NCI-H146 treated with DMSO at 0.1 percent for 48 hours (cell line): ENCODE results near the gene KCNE4.

Experiments
- DNase-seq: peaks from one replicate; lab custom pipeline; 2025; ENCODE audit not compliant: unreplicated experiment; lab: John Stamatoyannopoulos, UW

The KCNE4 gene

DNA sequence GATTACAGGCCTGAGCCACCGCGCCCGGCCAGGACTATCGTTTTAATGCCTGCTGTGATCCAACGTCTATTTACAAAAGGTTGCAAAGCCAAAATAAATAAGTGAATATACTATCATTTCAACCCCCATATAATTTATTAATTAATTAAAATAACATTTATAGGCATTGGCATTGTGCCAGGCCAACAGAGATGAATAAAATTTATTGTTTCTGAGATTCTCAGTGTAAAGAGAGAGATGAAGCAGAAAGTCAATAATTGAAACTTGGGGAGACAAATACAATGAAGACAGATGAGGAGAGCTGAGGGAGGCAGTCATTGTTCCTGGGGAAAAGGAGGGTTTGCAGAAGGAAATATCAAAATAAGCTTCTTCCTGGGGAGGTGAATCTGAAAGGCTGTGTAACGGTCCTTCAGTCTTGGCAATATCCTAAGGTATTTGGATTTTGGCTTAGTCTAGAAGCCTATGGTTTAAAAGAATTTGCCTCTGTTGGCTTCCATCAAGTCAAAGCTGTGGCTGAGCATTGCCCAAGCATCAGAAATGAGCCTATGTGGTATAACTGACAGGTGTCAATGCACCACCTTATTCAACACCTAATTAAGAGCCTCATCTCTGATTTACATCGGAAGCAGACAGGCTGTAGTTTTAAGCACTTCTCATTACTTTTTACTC, 31.5 kb downstream of the KCNE4 start:
- no peak for DNase-seq

DNA sequence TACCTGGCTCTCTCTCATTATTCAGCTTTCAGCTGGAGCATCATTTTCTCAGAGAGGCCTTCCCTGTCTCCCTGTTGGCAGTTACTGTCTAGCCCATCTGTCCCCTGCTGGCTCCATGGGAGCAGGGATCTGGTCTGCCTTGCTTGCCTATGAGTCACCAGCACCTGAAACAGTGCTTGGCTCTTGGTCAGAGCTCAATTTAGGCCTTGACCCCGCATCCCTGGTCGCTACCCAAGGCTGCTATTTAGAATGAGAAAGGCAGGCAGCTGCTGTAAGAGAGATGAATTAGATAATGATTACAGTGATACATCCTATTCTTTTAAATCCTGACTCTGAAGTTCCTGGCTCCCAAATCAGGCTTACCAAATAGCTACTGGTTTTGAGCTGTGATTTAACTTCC, 32.9 kb downstream of the KCNE4 start:
- DNase-seq: peak; percentile 22

DNA sequence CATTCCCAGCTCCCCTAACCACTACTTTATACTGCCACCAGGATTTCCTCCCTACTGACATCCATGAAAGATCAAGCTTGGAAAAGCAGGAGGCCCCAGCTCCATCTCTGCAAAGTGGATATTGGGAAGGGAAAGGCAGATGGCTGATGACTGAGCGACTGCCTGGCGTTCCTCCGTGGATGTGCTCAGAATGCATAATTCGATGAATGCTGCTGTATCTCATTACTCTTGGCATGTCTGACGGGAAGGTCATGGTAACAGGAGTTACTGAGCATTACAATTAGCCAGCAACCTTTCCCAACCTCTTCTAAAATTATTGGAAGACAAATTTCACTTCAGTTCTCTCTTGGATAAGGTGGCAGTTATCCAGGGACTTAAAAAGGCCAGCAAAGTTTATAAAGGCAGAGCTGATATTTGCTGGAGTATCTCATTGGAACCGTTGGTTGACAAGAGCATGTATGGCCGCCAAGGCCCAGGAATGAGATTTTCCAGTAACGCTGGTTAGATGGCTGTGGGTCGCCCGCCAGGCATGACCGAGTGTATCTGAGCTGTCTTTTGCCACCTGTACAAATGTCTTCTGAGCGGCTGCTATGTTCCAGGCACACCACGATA, 34.5 kb downstream of the KCNE4 start:
- no peak for DNase-seq

DNA sequence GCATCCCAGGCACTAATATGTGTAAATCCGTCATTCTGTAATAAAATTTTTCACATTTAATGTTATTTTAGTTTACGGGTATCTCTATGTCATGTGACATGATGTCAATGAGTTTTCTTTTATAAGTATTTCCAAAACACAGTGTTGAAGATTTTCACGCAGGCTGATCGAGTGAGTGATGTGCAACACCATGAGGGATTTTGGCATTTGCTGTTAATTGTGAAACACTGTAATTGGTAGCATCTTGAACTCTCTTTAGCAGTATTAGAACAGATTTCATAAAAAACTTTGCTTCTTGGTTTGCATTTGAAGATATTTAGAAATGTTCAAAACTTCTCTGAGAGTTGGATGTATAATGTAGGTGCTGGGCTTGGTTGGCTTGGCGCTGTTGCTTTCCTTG, 35.5 kb downstream of the KCNE4 start:
- DNase-seq: no peak

DNA sequence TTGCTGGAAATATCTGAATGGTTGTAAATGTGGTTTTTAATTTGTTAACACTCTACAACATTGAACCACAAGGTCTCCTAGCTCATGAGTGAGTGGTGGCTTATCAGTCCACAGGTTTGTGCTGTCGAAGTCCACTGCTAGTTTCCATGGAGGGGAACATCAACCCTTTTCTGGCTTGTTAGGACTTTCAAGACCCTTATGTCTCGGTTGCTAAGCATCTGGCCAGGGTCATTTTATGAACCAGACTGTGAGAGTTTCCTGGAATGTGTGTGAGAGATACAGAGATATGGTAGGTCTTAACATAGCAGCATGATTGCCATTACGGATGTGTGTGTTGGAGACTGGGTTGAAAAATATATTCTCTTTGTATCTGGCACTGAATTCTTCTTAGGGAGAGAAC, 36.9 kb downstream of the KCNE4 start:
- DNase-seq: no peak

DNA sequence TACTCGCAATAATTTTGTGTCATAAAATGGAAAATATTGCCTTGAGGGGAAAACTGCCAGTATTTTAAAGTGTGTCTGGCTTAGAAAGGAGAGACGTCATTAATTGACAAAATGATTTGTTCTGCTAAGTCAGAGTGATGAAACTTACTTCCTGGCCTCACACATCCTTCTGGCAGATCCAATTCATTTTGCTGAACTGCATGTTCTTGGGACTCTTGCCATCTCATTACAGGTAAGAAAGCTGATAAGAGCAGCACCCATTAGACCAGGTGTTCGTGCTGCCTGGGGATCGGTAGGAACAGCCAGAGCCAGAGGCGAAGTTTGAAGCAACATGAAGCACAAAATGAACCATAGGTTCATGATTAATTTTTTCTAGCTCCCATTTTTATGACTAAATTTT, 38.0 kb downstream of the KCNE4 start:
- no peak for DNase-seq

DNA sequence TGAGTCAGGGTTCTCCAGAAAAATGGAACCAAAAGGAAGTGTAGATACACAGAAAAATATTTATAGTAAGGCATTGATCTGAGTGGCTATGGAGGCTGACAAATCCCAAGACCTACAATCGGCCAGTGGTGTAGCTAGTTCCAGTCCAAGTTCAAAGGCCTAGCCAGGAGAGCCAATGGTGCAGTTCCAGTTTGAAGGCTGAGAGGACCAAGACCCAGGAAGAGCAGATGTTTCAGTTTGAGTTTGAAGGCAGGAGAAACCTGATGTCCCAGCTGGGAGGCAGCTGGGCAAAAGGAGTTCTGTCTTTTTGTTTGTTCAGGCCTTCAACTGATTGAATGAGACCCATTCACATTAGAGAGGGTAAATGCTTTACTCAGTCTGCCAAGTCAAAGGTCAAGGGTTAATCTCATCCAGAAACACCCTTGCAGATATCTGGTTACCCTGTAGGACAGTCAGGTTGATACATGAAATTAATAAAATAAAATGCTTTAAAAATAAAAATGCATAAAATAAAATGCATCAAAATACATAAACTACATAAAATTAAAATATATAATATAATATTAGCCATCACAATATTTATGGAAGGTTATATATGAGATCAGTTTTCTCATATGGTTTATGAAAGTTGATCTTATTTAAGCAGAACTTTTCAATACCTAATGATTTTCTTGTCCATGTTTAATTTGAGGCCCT, 38.7 kb downstream of the KCNE4 start:
- DNase-seq: peak; percentile 33

DNA sequence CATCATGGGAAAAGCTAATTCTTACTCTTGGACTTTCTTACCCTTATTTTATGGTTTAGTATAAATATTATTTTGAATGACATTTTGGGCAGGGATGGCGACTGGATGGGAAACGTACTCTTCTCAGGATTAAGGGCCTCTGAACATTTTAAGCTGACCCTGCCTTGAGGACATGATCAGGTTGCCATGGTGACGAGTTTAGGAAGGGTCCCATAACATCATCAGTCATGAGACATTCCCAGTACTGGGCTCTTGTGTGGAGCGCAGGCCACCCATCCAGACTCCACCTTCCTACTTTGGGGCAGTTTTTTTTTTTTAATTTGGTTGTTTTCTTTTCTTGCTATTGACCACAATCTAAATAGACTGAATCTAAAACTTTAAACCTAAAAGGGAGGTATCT, 40.7 kb downstream of the KCNE4 start:
- DNase-seq: no peak

DNA sequence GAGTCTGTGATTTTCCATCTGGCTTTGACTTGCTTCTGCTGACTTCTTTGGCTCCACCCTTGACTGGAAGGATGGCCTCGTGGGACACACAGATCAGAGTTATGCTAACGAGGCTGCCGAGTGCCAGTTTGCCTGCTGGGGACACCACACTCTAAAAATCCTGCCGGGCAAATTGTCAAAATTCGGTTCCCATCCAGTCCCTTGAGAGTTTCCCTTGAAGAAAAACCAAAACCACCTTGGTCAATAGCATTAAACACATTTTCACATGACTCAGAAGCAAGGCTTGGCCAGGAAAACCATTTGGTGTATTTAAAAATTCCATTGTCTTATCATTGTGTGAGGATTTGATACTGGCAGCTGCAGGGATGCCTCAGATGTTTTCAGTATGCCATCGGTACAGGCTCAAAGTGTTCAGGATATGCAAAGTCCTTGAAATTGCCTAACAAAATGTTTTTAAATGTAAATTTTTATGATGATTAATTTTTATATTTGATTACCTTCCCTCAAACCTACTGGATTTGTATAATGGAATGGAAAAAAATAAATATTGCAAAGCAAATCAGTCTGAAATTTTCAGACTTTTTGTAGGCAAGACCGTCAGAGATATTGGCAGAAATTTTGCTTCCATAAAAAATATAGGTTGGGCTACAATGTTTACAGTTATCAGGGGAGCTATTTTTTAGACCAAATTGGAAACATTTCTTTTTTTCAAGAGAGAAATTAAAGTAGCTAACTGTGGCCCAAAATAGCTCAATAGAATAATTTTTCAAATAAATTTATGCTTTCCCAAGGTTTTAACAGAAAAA, 41.6 kb downstream of the KCNE4 start:
- no peak for DNase-seq

DNA sequence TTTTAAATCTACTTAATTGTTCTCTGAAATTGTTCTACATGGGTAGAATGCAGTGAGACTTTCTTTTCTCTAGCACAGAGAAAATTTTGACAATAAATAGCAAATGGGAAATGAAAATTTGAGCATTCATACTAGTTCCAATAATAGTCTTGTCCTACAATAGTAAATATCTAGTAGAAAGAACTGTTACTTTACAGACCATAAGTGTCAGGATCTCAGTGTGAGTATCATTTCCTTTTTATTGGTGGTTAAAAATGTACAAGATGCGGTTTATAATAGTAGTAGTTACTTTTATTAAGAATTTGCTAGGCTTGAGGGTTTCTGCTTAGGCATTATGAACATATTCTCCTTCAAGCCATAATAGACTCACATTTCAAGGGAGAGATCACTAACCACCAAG, 43.2 kb downstream of the KCNE4 start:
- DNase-seq: no peak

DNA sequence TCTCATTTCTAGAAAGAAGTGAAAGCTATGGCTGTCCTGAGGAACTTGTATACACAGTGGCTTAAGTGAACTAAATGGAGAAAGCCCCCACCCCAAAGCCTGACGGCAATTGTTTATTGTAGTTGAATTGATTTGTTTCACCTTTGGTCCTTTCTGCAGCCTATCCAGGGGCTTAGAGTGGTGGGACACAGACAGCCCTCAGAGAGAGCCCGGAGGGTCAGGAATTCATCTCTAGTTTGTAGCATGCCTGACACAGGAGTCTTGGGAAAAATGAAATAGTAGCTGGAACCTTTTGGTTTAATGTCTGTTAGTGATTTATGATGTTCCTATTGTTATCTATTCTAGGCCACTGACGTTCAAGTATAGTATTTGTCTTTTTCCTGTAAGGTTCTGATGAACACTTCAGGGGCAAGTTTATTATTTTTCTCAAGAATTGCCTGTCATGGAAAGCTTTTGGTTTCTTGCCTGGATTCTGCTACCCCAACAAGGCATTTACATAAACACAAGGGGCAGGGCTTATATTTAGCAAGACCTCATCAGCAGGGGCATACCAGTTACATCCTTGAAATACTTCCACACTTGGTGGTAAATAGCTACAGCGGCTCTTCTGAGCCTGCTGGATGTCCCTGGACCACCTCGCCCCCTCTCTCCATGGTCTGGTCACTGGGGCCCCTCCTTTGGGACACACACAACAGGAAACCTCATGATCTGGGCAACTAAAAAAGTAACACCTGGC, 44.4 kb downstream of the KCNE4 start:
- DNase-seq: no peak

DNA sequence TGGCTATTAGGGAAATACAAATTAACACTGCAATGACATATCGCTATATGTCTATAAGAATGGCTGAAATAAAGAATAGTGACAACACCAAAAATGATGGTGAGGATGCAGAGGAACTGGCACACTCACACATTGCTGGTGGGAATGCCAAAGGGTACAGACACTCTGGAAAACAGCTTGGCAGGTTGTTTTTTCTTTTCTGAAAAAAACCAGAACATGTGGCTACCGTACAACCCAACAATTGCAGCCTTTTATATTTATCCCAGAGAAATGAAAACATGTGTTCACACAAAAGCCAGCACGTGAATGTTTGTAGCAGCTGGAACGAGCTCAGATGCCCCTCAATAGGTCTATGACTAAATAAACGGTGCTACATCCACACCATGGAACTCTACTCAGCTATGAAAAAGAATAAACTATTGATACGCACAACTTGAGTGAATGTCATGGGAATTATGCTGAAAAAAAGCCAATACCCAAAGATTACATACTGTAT, 45.9 kb downstream of the KCNE4 start:
- DNase-seq: no peak

DNA sequence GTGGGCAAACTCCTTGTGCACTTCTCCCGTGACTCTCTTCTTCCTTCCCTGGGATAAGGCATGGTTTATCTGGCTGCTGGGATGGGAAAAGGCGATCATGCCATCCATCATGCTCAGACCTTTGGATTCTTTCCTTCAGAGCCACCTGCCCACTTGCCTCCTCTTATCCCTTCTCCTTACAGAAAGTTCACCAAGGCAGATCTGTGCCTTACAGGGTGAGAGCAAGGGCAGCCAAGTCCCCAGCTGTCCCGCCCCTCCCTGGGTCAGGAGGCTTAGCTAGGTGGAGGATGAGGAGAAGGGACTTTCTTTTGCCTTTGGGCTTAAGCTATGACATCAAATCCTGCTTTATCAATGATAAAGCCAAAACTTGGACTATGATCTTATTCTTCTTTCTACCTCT, 47.6 kb downstream of the KCNE4 start:
- DNase-seq: no peak

DNA sequence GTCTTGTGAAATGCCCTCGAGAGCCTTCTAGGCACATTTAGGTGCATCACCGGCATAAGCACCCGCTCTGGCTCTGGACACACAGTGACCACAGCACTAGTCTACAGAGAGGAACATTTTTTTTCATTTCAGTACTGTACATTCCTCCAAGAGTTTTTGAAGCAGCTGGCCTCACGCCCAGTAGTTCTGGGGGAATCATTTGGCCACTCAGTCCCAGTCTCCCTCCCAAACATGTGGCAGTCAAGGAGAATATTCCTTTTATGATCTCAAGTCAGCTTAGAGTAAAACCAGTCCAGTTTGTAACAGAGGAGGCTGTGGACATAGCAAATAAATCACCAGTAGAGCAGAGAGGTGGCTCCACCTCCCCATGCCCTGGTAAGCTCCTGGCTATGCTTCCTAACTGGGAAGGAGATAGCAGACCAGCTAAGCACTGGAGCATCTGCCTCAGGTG, 48.1 kb downstream of the KCNE4 start:
- DNase-seq: no peak

DNA sequence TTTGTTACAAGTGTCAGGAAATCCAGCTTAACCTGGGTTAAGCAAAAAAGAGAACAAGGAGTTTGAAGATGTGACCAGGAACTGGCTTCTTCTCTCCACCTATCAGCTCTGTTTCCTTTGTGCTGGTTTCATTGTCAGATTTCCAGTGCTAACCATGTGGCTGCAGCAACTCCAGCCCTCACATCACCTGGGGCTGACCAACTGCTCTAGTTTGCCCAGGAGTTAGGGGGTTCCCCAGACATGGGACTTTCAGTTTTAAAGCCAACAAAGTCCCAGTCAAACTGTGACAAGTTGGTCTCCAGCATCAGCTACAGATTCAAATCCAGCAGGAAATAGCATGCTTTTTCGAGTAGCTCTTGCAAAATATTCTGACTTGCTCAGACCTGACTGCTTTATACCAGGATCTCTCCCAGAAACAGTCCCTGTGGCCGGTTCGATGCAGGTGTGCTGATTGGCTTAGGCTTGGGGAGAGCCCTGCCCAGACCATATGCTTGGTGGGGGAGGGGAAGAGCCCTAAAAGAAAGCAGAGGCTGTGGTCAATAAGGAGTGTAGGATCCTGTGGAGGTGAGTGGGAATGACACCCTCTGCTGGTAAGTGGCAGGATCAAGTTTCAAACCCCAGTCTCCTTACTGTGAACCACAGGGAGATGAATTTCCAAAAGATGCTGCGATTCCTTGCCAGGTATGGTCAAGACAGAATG, 49.5 kb downstream of the KCNE4 start:
- DNase-seq: peak; percentile 19

DNA sequence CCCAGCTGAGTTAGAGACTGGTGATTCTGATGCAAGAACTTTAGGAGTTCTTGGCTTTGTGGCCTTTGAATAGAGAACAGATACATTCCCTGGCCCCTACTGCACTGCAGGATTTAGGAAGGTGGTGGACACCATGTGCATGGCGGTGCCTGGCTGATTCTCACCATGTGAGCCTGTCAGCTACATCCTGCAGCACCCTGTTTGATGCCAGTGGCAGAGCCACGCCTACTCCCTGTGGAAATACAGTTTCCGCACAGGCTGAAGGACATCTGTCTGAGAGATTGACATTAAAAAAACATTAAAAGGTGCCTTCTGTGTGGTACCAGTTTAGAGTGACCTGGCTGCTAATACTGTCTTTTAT, 50.0 kb downstream of the KCNE4 start:
- DNase-seq: no peak

DNA sequence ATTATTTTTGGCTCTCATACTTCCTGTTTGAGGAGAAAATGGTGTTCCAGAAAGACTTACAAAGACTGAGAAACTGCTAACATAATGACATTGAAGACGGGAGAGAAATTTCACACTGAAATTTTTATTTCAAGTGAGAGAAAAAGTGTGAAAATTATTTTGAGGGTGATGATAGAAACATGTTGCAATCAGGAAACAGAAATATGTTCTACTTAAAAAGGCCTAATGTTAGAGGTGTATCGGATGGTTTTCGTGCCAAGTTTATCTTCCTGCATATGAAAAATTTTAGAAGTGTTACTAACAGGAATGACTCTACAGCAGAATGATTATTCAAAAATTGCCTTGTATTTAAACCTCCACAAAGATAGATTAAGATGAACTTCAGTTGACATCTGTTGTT, 50.5 kb downstream of the KCNE4 start:
- DNase-seq: no peak

DNA sequence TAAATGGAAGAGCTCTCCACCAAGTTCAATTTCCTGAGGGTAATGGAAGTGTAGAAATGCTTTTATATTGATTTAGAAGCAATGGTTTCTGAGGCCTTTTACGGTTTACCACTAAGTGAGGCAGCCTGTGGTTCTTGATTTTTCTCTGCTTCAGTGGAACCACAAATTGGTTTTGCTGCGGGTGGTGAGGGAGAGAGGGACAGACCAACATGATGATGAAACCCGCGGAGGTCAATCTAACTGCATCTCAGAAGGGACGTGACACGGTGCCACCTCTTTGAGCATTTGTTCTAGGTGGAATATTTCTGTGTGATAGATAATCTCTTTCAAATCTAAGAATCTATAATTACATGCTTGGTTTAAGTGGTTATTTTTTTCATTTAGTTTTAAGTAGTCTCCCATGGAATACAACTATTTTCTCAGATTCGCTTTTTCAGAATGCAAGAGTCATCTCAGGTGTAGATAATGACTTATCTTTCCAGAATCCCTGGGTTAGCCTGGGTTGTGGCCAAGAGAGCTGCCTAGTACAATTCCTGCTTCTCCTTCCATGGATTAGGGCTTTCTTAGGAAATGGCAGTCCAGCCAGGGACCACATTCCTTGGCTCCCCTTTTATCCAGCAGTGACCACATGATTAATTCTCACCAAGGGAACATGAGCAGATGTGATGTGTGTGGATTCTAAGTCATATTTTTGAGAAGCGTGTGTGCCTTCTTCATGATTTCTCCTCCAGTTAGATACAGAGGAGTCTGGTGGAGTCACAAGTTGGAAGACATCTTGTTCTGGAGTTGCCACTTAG, 52.5 kb downstream of the KCNE4 start:
- DNase-seq: no peak
